Subcutaneous adipose tissue (tissue), 4 donors: Measurements from ENCODE around the gene MYO16. TPM values are rescaled to one million over a fixed set of nuclear protein-coding genes. Genes with fewer than 3 reads are reported as not detected.

ENCODE experiments used
- total RNA-seq, 4 donors: library from RNA; depleted of rRNA; stranded (reverse); fragments of >200 nt; gene quantifications; one replicate each; pipeline ENCODE4 v1.1.0, GENCODE V29; 2016
- TF ChIP-seq, protein P1 (sequence below): fragments of 450-650 bp; IDR thresholded peaks from one replicate; pipeline ENCODE4 v1.5.1; 2016; ENCODE audit warnings: low read depth, mild to moderate bottlenecking, control low read depth, antibody characterized with exemption, moderate library complexity

MYO16 gene
- total RNA-seq, 4 donors from 2014 or later, result 0.44 to 1.1 (median 0.58) TPM

DNA sequence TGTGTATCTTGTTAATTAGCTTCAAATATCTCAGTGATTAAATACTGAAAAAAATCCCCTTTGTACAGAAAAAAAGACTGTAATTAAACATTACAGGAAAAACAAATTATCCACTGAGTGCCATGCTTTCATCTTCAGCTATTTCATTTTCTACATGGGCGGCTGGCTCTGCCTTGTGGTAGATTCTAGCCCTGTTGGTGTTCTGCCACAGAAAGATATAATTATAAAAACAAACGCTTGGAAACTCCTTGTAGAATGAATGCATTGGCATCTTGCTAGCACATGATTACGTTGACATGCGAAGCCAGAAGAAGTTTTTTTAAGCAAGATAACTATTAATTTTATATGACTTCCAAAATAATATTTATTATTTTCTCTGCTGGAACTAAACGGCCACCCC lies 496.8 kb downstream of the MYO16 start:
- TF ChIP-seq, protein P1, sequence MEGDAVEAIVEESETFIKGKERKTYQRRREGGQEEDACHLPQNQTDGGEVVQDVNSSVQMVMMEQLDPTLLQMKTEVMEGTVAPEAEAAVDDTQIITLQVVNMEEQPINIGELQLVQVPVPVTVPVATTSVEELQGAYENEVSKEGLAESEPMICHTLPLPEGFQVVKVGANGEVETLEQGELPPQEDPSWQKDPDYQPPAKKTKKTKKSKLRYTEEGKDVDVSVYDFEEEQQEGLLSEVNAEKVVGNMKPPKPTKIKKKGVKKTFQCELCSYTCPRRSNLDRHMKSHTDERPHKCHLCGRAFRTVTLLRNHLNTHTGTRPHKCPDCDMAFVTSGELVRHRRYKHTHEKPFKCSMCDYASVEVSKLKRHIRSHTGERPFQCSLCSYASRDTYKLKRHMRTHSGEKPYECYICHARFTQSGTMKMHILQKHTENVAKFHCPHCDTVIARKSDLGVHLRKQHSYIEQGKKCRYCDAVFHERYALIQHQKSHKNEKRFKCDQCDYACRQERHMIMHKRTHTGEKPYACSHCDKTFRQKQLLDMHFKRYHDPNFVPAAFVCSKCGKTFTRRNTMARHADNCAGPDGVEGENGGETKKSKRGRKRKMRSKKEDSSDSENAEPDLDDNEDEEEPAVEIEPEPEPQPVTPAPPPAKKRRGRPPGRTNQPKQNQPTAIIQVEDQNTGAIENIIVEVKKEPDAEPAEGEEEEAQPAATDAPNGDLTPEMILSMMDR, result no peak

DNA sequence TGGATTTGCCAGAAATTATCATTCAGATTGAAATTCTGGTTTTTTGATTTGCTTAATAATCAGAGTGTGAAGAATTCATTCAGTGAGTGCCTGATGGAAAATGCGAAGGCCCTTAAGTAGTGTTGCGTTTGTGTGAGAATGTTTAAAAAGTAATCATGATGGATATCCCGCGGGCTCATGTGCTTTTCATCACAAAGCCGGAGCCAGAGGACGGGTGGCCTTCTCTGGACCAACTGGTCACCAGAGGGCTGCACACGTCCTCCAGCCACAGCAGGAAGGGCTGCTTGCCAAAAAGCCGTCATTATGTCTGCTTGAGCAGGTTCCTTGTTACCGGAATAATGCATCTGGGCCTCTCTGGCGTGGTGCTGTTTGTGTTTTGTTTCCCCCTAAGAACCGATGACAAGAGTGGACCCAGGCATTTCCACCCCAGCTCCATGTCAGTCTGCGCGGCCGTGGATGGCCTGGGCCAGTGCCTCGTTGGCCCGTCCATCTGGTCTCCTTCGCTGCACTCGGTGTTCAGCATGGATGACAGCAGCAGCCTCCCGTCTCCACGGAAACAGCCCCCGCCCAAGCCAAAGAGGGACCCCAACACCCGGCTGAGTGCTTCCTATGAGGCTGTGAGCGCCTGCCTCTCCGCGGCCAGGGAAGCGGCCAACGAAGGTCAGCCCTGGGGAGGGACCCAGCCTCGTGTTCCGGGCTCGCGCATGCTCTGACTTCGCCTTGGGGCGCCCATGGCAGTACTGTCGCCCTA lies 497.7 kb downstream of the MYO16 start:
- TF ChIP-seq, protein P1, result no peak

GRCh38 chr13:109128121-109128520 lies 498.7 kb downstream of the MYO16 start:
- TF ChIP-seq, protein P1, result no peak

- TF ChIP-seq, protein P1, result no peak
These were observed 500.9 kb downstream of the MYO16 start for GRCh38 chr13:109130093-109130835.

DNA sequence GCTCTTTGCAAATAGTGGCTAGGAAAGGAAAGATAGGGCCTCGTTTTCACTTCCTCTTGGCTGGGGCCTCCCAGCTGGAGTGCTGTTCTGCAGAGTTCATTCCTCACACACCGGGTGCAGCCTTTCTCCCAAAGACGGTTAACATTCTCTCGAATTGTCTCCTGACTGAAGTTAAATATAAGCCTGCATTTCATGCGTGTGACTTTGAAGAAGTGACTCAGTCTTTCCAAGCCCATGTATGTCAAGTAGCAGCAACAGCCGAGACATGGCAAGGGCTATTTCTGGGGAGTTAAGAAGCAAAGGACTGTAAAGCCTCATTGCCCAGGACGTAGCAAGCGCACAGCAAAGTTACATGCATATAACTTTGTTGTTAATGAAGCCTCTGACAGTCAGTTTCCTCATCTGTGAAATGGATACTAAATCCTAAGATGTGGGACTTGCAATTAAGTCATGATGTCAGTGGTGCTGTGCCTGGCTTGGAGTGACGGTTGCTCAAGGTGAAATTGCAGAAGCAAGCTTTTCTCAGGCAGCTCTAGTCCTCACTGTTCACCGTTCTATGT lies 502.4 kb downstream of the MYO16 start:
- TF ChIP-seq, protein P1, result no peak

GRCh38 chr13:109135018-109135417 lies 505.6 kb downstream of the MYO16 start:
- TF ChIP-seq, protein P1, result no peak

- TF ChIP-seq, protein P1, result no peak
These were observed 507.5 kb downstream of the MYO16 start for GRCh38 chr13:109136873-109137272.
